ENCODE data around the gene TADA2A. TPM values are rescaled to one million over a fixed set of nuclear protein-coding genes. Genes with fewer than 3 reads are reported as not detected.

TADA2A gene
- total and polyA plus RNA-seq, 2 of the 8 experiments (the other 6 are each of a cell fraction or from before 2014, with no cell fraction given): 8.4 to 18.5 TPM

DNA sequence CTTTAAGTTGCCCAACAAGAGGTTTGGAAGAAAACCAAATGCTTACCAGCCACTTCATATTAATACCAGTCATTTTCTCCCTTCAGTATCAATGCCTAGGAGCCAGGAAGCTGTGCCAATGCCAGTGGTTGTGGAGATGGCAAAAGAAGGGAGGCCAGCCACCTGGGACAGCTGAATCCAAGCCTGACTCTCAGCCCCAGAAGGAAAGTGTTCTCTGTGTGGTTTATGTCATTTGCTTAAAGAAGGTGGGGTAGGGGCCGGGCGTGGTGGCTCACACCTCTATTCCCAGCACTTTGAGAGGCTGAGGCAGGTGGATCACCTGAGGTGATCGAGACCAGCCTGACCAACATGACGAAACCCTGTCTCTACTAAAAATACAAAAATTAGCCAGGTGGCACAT, 17.5 kb upstream of the TADA2A start:
- Histone ChIP-seq H4K5ac (ENCODE audit: insufficient read length, low read depth, low read length) (no peak overlapping the region), H3K79me2 (ENCODE audit: control insufficient read depth in 1 of 2, insufficient read depth in 2 of 2, low read length in 2 of 2) (no peaks in the 10 kb centered on the region), H2BK20ac (ENCODE audit: low read length) (no peak overlapping the region), H3K23ac (ENCODE audit: insufficient read length) (no peak overlapping the region), H3K9ac (replicated peaks in 1 of 4; ENCODE audit: extremely low read depth in 1 of 4, low read depth in 3 of 4, low read length in 3 of 4) (no peak overlapping the region), H3K4me3 (ENCODE audit: extremely low read depth in 1 of 4, insufficient read depth in 2 of 4, low read depth in 3 of 4, low read length in 4 of 4) (no peak overlapping the region), H3K36me3 (ENCODE audit: control insufficient read depth in 2 of 4, insufficient read depth in 4 of 4, low read length in 3 of 4) (no peaks in the 10 kb centered on the region), H3K9me3 (ENCODE audit: insufficient read depth in 2 of 2, low read depth in 1 of 2, low read length in 1 of 2) (no peaks in the 10 kb centered on the region), H3K79me1 (ENCODE audit: low read depth, low read length) (no peaks in the 10 kb centered on the region), H3K27me3 (replicated peaks in 1 of 4; ENCODE audit: control insufficient read depth in 3 of 4, extremely low read depth in 1 of 4, insufficient read depth in 3 of 4, low read length in 3 of 4) (no peaks in the 10 kb centered on the region), H3K4me1 (replicated peaks in 1 of 4; ENCODE audit: control insufficient read depth in 3 of 4, insufficient read depth in 4 of 4, low read length in 3 of 4) (no peaks in the 10 kb centered on the region), H3K56ac (replicated peaks; ENCODE audit: insufficient read length, low read depth, low read length) (no peak overlapping the region), H2BK15ac (ENCODE audit: low read length) (no peak overlapping the region), H2BK5ac (ENCODE audit: low read depth, low read length) (no peak overlapping the region), H3K18ac (ENCODE audit: extremely low read depth, low read length) (no peak overlapping the region), H3K14ac (ENCODE audit: insufficient read length) (no peak overlapping the region), H3K23me2 (ENCODE audit: low read depth, low read length) (no peaks in the 10 kb centered on the region), H4K8ac (ENCODE audit: extremely low read depth, insufficient read depth, low read length) (no peak overlapping the region), H3K4ac (replicated peaks; ENCODE audit: insufficient read length, low read depth, low read length) (no peak overlapping the region), H3K4me2 (ENCODE audit: insufficient read depth in 1 of 2, low read depth in 2 of 2, low read length in 2 of 2) (no peak overlapping the region), H2BK12ac (ENCODE audit: low read depth, low read length) (no peak overlapping the region), H4K91ac (replicated peaks; ENCODE audit: insufficient read length, low read length) (no peak overlapping the region), H2BK120ac (replicated peaks; ENCODE audit: low read depth, low read length) (no peak overlapping the region), H2AFZ (ENCODE audit: low read length) (no peak overlapping the region), H4K20me1 (replicated peaks in 1 of 2; ENCODE audit: control insufficient read depth in 1 of 2, insufficient read depth in 2 of 2, low read length in 2 of 2) (no peaks in the 10 kb centered on the region), H3K27ac (ENCODE audit: low read depth, low read length) (no peak overlapping the region), H2AK5ac (ENCODE audit: low read depth, low read length) (no peak overlapping the region)
- TF ChIP-seq MAFK (IDR thresholded peaks at IDR 0.05; ENCODE audit: low read depth, low read length) (no peak), BACH1 (IDR thresholded peaks at IDR 0.05; ENCODE audit: low read length) (no peak), ASH2L (IDR thresholded peaks at IDR 0.05; ENCODE audit: low read length) (no peak), GABPA (IDR thresholded peaks at IDR 0.05; ENCODE audit: borderline replicate concordance, insufficient read depth, low read length) (no peak), EZH2 (IDR thresholded peaks at IDR 0.05; ENCODE audit: low read depth, low read length, severe bottlenecking) (no peak), RAD21 (IDR thresholded peaks at IDR 0.05 in 1 of 2, conservative IDR thresholded peaks at IDR 0.05 in 1 of 2; ENCODE audit: low read depth in 2 of 2, low read length in 2 of 2) (no peak), HDAC2 (IDR thresholded peaks at IDR 0.05; ENCODE audit: borderline replicate concordance in 1 of 2, low read depth in 2 of 2, low read length in 2 of 2) (no peak), TAF7 (optimal IDR thresholded peaks at IDR 0.05; ENCODE audit: borderline replicate concordance, low read depth, low read length) (no peak), SAP30 (IDR thresholded peaks at IDR 0.05; ENCODE audit: insufficient read depth, insufficient replicate concordance, low read length) (no peak), SIN3A (conservative IDR thresholded peaks at IDR 0.05 in 1 of 2, IDR thresholded peaks at IDR 0.05 in 1 of 2; ENCODE audit: low read depth in 1 of 2, low read length in 2 of 2) (no peak), TEAD4 (IDR thresholded peaks at IDR 0.05; ENCODE audit: low read depth, low read length) (no peak), CBX8 (IDR thresholded peaks at IDR 0.05; ENCODE audit: borderline replicate concordance, low read depth, low read length) (no peak), SP2 (IDR thresholded peaks at IDR 0.05; ENCODE audit: low read length) (no peak), EGR1 (IDR thresholded peaks at IDR 0.05; ENCODE audit: borderline replicate concordance, low read depth, low read length) (no peak)
- 83% methylated on average over 4 of the region's 4 CpGs; no CpG with 5 or more reads in 1 of the 2 experiments for WGBS, 2 experiments (ENCODE audit: extremely low coverage in 1 of 2, insufficient coverage in 1 of 2, insufficient read length in 1 of 2, insufficient replicate concordance in 2 of 2, low coverage in 1 of 2, low lambda C conversion rate in 2 of 2, missing lambda C conversion rate in 1 of 2)
- ChIA-PET CTCF (ENCODE audit: partially characterized antibody) (interaction anchor here (0.6 to 9.1 kb wide), 3 partner anchors 15 to 353 kb away, joined by 3 to 126 read pairs (median 3); partner anchors contain the start of gene C17orf78), POLR2A (ENCODE audit: partially characterized antibody) (no interaction called here)
- DNase-seq (ENCODE audit: low read depth in 1 of 2, low spot score in 2 of 2): no peak
- no peak for FAIRE-seq
